A549 (cell line): ENCODE measurements around the gene FBLIM1.

Source experiments
- BHLHE40 ChIP-seq: IDR thresholded peaks from 2 replicates; pipeline ENCODE4 v1.6.1; 2012; ENCODE audit warnings: low read depth, low read length, inconsistent platforms
- POLR2A ChIP-seq: IDR thresholded peaks from 2 replicates; pipeline ENCODE4 v1.6.1; 2012; ENCODE audit warnings: mild to moderate bottlenecking, low read length
- TF ChIP-seq, protein P1 (sequence below): fragments of 200-600 bp; sonication (generic); IDR thresholded peaks from 2 replicates; pipeline ENCODE4 v1.6.1; 2016; ENCODE audit warnings: antibody characterized with exemption, mild to moderate bottlenecking, moderate library complexity
- TF ChIP-seq, protein P2 (sequence below): fragments of >200 bp; sonication (Bioruptor Twin); formaldehyde crosslinking; IDR thresholded peaks from 3 replicates; pipeline ENCODE4 v1.5.1; 2016
- TF ChIP-seq, protein P3 (sequence below): fragments of 450-650 bp; IDR thresholded peaks from 2 replicates; pipeline ENCODE4 v1.6.1; 2014; ENCODE audit warnings: antibody characterized with exemption

DNA sequence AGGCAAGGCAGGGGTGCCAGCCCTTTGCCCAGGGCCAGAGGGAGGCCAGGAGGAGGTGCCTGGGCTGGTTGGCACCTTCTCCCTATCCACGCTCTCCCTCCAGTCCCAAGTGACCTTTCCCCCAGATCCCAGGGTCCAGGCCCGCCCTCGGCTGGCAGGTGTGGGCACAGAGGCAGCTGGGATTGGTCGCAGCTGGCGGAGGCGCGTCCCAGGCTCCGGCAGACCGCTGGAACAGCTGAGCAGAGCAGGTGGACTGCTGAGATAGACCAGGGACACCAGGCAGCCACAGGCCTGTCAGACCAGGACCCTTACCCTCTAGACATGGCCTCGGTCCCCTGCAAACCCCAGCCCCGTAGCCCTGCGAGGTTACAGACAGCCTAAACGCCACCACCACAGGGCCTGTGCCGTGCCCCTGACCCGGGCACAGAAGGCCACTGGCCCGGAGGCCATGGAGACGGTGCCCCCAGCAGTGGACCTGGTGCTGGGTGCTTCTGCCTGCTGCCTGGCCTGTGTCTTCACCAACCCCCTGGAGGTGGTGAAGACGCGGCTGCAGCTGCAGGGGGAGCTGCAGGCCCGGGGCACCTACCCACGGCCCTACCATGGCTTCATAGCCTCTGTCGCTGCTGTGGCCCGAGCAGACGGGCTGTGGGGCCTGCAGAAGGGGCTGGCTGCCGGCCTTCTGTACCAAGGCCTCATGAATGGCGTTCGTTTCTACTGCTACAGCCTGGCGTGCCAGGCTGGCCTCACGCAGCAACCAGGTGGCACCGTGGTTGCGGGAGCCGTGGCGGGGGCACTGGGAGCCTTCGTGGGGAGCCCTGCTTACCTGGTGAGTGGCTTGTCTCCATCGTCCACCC is 22.3 kb upstream of the FBLIM1 start, which contains the start of gene SLC25A34:
- TF ChIP-seq POLR2A (no peak), BHLHE40 (no peak)
- TF ChIP-seq, protein P1, sequence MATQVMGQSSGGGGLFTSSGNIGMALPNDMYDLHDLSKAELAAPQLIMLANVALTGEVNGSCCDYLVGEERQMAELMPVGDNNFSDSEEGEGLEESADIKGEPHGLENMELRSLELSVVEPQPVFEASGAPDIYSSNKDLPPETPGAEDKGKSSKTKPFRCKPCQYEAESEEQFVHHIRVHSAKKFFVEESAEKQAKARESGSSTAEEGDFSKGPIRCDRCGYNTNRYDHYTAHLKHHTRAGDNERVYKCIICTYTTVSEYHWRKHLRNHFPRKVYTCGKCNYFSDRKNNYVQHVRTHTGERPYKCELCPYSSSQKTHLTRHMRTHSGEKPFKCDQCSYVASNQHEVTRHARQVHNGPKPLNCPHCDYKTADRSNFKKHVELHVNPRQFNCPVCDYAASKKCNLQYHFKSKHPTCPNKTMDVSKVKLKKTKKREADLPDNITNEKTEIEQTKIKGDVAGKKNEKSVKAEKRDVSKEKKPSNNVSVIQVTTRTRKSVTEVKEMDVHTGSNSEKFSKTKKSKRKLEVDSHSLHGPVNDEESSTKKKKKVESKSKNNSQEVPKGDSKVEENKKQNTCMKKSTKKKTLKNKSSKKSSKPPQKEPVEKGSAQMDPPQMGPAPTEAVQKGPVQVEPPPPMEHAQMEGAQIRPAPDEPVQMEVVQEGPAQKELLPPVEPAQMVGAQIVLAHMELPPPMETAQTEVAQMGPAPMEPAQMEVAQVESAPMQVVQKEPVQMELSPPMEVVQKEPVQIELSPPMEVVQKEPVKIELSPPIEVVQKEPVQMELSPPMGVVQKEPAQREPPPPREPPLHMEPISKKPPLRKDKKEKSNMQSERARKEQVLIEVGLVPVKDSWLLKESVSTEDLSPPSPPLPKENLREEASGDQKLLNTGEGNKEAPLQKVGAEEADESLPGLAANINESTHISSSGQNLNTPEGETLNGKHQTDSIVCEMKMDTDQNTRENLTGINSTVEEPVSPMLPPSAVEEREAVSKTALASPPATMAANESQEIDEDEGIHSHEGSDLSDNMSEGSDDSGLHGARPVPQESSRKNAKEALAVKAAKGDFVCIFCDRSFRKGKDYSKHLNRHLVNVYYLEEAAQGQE: no peak
- TF ChIP-seq, protein P2, sequence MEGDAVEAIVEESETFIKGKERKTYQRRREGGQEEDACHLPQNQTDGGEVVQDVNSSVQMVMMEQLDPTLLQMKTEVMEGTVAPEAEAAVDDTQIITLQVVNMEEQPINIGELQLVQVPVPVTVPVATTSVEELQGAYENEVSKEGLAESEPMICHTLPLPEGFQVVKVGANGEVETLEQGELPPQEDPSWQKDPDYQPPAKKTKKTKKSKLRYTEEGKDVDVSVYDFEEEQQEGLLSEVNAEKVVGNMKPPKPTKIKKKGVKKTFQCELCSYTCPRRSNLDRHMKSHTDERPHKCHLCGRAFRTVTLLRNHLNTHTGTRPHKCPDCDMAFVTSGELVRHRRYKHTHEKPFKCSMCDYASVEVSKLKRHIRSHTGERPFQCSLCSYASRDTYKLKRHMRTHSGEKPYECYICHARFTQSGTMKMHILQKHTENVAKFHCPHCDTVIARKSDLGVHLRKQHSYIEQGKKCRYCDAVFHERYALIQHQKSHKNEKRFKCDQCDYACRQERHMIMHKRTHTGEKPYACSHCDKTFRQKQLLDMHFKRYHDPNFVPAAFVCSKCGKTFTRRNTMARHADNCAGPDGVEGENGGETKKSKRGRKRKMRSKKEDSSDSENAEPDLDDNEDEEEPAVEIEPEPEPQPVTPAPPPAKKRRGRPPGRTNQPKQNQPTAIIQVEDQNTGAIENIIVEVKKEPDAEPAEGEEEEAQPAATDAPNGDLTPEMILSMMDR: no peak
- TF ChIP-seq, protein P3, sequence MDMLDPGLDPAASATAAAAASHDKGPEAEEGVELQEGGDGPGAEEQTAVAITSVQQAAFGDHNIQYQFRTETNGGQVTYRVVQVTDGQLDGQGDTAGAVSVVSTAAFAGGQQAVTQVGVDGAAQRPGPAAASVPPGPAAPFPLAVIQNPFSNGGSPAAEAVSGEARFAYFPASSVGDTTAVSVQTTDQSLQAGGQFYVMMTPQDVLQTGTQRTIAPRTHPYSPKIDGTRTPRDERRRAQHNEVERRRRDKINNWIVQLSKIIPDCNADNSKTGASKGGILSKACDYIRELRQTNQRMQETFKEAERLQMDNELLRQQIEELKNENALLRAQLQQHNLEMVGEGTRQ: no peak
